VCaP (cell line): ENCODE data around the gene ITGA2B.

Experiments
- H3K27ac ChIP-seq: fragments of 450-650 bp; 2 replicates; pipeline ENCODE4 v1.5.1; 2017
- CTCF ChIP-seq: fragments of 450-650 bp; conservative IDR thresholded peaks from 2 replicates; pipeline ENCODE4 v1.5.1; 2017; ENCODE audit warnings: mild to moderate bottlenecking, moderate library complexity

The ITGA2B gene

GRCh38 chr17:44387804-44388203 is 1.6 kb downstream of the ITGA2B start:
- TF ChIP-seq CTCF: no peak
- no peak overlapping the region for H3K27ac ChIP-seq

GRCh38 chr17:44386182-44386525 is 3.3 kb downstream of the ITGA2B start:
- H3K27ac ChIP-seq: peak overlapping the region; percentile 62; the same call in 1 of the 2 replicates
- no peak for TF ChIP-seq CTCF

GRCh38 chr17:44385287-44386181 is 3.9 kb downstream of the ITGA2B start:
- peak; percentile 36 for TF ChIP-seq CTCF
- peak overlapping the region; percentile 62 for H3K27ac ChIP-seq

GRCh38 chr17:44384823-44385286 is 4.6 kb downstream of the ITGA2B start:
- TF ChIP-seq CTCF: no peak
- H3K27ac ChIP-seq: peak overlapping the region; percentile 62

DNA sequence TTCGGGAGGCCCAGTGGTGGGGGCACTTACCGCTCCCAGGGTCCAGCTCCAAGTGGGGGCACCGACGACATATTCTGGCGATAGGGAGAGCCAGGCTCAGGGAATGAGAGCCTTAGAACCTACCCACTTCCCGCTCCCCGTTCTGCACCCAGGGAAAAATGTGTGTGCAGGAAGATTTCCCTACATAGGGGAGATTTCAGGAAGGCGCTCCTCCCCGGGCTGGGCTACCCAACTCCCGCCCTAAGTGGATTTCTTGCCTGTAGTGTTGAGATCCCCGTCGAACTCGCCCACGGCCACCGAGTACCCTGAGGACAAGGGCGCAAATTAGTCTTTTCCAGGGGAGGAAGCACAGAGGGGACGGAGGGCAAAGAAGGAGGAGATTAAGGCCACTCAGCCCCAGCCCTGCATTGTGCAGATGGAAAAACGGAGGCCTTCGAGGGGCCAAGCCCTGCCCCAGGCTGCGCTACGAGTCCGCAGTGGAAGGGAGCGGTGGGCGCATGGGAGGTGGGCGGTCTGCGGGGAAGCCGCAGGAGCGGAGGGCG is 5.1 kb downstream of the ITGA2B start:
- TF ChIP-seq CTCF: no peak
- peak overlapping the region; percentile 62; the same call in 1 of the 2 replicates for H3K27ac ChIP-seq

- H3K27ac ChIP-seq: no peak overlapping the region
- no peak for TF ChIP-seq CTCF
Observed at GRCh38 chr17:44383861-44384260, 5.6 kb downstream of the ITGA2B start.

GRCh38 chr17:44383363-44383762 is 6.1 kb downstream of the ITGA2B start:
- no peak for TF ChIP-seq CTCF
- no peak overlapping the region for H3K27ac ChIP-seq
